ENCODE results near the gene SNRPA1.
"Not testable (repeated sequence)": the region's sequence is repeated elsewhere in the genome, so short reads cannot be mapped to it uniquely, and the experiment has no call there.

The SNRPA1 gene

DNA sequence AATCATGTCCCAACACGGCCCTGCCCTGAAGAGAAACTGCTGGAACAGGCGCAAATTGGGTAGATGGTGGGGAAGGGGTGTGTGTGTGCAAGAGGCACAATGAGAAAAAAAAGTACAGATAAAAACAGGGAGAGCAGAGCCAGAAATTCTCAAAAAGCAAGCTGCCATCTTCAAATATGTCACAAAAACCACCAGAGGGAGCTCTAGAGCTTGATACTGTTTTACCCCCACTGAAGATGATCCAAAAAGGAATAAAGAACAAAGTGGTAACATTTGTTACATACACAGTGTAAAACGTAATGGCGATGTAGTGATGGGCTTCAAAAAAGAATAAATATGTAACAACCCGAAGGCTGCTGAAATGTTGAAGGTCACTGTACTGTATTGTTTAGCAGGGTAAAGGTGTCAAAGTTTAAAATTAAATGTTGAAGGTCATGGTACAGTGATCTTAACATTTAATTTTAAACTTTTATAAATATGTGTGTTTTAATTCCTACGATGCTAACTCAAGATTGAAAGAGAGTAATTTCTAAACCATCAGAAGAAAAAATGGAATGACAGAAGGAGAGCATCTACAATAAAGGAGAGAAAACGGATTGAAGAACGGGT, 6.0 kb downstream of the SNRPA1 start:
- DNase-seq = peak; percentile 2

DNA sequence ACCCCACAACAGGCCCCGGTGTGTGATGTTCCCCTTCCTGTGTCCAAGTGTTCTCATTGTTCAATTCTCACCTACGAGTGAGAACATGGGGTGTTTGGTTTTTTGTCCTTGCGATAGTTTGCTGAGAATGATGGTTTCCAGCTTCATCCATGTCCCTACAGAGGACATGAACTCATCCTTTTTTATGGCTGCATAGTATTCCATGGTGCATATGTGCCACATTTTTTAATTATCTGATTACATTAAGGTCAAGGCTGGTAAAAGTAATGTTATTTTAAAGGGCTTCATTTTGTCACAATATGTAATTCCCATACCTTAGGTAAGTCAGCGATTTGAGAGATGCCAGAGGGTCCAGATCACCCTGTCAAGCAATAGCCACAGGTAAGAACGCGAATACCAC, 7.7 kb downstream of the SNRPA1 start:
- DNase-seq = not testable (repeated sequence)

DNA sequence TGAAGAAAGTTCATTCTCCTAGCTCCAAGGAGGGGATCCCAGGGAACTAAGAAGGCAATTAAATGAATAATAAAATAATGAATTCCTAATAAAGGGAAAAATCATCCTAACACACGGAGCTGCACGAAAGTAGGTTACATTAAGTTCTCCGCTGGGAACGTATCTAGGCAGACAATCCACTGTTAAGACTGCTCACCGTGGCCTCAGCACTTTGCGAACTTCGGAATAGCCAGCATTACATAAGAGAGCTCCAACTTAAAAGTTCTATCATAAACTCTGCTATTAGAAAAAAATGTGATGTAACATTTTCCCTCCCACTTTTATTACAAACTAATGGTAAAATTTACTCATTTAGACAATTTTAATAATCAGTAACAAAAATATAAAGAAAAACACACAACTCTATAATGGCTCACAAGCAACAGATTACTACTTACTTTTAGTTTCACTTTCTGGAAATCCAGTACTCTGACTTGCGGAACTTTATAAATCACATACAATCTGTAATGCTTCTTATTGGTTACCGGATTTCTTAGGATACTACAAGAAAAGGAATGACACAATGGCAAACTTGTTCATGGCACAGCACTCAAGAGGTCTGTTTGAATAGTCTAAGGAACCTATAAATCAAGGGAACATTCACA, 8.5 kb downstream of the SNRPA1 start:
- DNase-seq = no peak

DNA sequence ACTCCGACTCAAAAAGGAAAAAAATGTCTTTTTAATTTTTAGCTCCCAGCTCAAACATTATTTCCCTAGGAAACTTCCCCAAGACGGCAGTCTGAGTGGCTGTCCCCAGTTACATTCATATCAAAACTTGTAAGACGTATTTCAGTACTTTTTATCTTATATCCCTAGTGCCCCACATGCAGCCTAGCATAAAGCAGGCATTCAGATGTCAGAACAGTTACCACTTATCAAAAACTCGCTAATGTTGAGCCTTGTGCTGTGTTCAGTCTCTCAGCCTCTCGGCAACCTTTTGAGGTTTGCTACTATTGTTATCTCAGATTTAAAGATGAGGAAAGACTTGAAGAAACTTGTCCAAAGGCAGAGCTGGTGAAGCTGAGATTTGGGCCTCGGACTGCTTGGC, 11.1 kb downstream of the SNRPA1 start:
- no peak for DNase-seq

DNA sequence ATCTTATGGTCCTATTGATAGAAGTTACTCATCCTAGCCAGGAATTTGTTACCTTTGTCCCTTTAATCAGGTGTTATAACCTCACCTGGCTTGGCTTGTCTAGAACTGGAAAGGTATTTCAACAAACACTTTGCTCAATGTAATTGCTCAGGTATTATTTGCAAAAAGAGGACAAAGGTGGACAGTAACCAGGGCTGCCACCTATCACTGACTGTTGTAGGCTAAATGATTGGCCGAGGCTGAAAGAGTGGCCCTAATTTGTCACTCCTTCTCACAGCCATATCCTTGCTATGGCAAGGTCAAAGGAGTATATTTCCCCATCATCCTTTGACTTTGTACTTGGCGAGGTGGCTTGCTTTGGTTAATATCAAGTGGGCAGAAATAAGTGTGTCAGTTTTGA, 15.0 kb downstream of the SNRPA1 start:
- no peak for DNase-seq

DNA sequence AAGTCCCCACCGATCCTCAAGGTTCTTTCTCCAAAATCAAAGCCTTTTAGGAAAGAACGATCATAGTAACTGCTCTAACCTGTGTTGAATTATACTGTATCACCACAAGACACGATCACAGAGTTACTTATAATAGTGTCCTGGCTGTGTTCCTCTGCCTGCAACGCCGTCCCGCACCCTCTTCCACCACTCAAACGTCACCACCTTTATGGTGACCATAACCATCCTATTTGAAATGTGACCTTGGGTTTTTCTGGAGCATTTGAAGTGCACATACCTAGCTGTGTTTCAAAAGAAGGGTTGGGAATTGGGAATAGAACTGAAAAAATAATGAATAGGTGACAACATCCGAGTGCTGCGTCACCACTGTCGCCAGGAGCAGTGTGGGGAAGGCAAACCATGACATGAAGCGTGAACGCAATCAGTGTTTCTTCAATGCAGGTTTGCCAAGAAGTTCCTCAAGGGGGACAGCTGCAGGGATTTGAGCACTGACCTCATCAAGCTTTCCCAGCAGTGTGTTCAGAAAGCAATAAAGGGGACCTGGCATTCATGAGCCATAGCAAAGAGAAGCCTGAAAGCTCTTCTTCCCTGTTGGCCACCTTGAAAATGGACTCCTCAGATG, 17.0 kb downstream of the SNRPA1 start:
- no peak for DNase-seq

DNA sequence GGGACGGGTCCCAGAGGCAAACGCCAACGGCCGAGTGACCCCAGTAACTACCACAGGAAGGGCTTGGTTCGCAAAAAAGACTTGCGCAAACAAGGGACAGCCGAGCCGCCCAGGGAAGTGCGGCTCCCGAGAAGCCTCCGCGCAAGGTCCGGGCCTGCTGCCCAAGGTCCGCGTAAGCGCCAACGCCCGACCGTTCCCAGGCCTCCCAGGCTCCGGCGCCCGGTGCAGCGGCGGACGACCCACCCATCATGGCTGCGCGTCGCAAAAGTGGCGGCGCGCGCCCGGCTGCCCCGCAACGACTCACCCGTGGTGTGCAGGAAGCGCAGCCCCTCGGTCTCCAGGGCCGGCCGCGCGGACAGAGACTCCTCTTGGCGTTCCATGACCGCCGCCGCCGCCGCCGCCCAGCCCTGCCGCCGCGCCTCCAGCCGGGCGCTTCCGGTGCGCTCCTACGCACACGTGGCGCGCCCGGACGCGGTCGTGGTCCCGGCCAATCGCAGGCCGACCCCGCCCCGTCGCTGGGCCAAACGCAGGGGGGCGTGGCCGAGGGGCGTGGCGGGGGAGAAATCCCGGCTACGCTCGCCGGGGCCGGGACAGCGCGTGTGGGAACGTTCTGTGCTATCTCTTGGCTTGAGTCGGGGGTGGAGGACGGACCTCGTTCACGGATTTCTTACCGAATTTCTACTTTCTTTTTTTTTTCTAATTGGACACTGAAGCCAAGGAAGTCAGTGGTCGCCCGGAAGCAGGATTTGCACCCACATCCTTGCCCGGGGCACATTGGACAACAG, 17.8 kb downstream of the SNRPA1 start, which contains the start of gene SELENOS:
Gene SELENOS (minus strand): TSS at position 448 of the 785 bp plus-strand sequence. CDS start 68 bp downstream, at position 380.
- peak; percentile 16 for DNase-seq

DNA sequence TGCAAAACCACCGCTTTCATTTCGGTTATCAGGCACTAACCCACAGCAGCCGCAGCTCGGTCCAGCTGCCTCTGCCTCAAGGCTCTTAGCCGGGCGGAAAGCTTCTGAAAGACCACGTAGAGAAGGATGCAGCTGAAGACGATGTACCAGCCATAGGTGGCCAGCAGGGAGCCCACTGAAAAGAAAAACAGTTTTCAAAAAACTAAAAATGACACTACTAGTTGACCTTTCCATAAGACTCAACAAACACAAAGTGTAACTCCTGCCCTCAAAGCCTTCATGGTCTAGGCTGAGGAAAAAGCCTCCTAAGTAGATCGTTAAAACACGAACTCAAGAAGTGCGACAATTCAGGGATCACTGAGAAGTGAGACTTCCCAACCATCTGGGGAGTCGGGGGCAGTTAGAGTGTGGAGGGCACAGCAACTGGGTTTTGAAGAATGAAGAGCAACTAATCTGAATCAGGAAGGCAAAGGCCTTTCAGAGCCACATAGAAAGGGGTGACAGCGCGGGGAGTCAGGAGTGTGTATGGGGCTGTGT, 18.5 kb downstream of the SNRPA1 start:
- no peak for DNase-seq

DNA sequence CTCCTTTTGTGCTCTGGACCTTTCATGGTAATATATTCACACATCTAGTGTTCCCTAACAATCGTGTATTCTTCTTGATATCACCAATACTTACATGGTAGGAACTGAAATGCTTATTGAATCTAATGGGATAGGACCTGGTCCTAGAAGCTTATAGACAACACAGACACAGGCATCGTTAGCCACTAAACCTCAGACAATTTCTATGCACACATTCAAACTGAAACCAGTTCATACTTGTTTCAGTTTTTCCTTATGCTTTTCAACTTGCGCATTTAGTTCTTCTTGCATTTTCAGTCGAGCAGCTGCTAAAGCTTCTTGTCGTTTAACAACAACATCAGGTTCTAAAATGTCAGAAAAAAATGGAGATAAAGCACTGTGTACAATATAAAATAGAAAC, 20.0 kb downstream of the SNRPA1 start:
- DNase-seq = no peak

DNA sequence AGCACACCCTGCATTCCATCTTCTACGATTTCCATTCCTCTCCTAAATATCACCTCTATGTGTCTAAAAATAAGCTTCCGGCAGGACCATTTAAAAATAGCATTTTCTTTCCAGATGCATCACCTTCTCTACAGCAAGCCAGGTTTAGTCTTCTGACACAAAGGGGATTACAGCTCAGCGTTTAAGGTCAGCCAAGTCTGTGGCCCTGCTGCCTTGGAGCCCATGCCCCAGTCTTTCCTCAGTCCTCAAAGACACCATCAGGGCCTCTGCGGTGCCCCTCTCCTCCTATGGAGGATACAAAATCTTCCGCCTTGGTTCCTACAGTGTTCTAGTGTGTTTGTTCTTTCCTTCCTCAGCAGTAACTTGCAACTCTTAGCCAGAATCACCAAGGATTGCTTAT, 21.5 kb downstream of the SNRPA1 start:
- no peak for DNase-seq

DNA sequence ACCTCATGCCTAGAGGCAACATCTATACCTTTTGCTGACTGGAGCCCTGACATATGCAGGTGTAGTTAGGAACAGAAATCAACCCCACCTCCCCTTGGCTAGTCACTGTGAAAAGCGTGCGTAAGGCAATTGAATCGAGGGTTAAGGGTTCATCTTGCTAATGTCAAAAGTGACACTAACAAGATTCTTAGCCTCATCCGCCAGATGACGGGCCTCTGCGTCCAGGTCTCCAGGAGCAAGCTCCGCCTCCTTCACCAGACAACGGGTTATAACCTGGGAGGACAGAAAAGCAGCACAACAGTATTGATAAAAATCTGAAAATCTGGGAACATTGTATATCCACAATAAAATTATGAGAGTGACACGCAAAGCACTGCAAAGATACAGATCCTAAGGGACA, 22.5 kb downstream of the SNRPA1 start:
- no peak for DNase-seq

DNA sequence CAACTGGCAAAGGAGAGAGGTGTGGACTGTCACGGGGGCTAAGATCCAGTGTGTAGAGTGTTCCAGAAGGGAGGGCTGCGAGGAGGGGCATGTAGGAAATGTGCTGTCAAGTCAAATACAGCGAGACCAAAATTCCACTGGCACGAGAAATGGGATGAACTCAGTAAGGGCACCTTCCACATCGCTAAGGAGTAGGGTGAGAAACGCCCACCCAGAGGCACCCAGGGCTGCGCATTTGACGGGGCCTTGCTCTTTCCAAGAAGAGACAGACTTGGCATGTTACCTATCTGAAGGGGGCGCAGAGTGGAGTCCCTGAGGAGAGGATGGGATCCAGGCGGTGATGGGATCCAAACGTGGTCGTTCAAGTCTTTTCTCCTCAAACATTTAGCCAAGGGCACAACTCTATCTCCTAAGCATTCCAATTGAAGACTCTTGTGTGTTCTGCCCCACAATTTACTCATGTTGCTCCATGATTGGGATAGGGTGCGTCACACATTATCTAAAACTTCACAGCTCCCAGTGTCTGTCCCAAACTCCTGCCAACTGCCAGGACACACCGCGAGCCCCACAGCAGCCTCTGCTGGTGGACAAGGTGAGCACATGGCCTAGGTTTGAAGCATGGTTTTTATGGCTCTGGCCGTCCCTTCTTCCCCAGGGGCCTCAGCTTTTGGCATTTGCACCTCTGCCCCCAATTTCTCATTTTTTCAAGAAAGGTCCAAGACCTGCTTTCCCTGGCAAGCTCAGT, 25.4 kb downstream of the SNRPA1 start:
- DNase-seq = no peak

DNA sequence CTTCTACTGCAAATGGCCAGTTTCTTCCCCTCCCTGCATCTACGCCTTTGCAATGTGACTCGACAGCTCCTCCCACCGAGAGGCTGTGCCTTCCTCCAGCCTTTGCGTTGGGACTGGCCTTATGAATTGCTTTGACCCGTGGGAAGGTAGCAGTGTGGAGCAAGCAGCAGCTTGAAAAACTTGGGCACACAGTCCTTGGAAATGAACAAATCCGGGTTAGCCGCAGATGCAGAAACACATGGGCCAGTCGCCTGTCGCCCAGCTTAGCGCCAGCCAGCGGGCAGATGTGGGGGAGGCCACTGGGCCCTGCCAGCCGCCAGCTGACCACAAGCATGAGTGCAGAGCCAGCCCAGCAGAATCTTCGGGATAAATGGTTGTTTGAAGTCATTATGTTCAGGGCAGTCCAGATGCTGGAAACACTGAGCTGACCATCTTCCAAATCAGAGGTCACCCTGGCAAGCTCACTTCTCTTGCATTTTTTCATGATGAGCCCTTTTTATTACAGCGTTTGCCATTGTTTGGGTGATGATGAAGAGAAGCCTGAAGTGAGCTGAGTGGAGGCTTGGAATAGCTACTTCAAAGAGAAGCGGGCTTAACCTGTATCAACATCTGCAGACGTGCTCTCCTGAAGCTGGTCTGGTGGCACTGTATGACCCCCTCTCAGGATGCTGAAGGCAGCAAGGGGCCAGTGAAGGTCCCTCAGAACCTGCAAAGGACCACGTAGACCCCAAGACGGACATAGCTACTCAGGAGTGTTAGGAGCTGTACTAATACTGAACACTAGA, 27.5 kb downstream of the SNRPA1 start:
- DNase-seq = no peak

DNA sequence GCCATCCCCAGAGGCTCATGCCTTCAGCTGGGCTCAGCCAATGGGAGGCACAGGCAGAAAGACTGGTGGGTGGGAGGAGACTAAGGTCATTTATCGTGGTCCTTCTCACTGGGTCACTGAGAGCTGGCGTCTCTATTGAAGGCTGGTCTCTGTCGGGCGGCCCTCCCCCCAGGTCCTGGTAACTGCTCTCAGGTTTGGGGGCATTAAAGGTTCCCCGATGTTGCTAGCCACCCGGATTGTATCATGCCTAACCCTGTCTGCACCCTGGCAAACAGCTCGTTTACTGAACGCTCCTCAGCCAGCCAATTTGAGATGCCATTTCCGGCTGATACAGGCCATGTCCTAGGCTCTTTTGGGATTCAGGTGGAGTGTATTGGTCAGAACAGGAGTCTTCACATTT, 28.3 kb downstream of the SNRPA1 start:
- no peak for DNase-seq

DNA sequence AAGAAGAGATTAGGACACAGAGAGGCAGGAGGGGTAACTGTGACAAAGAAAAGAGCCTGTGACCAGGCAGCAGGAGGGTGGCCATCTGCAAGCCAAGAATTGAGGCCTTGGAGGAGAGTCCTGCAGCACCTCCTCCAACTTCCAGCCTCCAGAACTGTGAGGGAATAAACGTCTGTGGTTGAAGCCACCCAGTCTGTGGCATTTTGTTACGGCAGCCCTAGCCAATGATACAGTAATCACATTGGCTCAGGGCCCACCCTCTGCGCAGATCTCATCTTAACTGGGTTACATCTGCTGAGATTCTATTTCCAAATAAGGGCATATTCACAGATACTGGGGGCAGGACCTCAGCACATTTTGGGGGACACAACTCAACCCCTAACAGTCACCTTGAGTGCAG, 29.0 kb downstream of the SNRPA1 start:
- DNase-seq = no peak

DNA sequence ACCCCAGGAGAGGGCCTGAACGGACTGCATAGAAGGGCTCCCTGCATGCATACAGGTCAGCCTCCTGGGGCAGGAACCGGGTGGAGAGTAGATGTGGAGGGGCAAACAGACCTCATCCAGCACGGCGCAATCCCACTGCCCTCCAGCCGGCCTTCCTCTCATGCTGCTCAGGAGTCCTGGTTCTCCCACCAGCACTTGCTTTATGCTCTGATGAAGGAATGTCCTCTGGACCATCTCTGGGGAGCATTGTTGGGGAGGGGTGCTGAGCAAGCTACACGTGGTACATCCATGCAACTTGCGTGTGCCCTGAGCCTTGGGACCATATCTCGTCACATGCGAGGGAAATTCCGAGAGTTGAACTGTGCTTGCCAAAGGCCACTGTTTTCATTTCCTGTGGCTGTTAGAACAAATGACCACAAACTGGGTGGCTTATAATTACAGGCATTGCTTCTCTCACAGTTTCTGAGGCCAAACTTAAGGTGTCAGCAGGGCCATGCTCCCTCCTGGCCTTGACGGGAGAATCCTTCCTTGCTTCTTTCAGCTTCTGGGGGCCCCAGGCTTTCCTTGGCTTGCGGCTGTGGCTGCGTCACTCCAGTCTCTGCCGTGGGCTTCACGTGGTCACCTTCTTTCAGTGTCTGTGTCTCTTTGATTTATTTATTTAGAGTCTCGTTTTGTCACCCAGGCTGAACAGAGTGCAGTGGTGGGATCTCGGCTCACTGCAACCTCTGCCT, 30.0 kb downstream of the SNRPA1 start:
- DNase-seq = no peak

DNA sequence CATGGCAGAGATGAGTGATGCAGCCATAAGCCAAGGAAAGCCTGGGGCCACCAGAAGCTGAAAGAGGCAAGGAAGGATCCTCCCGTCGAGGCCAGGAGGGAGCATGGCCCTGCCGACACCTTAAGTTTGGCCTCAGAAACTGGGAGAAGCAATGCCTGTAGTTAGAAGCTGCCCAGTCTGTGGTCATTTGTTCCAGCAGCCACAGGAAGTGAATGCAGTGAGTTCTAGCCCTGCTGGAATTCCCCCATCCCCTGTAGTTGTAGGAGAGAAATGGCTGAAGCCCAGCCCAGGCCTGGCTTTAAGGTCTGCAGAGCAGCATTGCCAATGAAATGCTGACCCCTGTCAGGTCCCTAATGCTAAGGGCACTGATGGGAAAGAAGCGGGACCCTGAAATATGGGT, 31.0 kb downstream of the SNRPA1 start:
- no peak for DNase-seq

DNA sequence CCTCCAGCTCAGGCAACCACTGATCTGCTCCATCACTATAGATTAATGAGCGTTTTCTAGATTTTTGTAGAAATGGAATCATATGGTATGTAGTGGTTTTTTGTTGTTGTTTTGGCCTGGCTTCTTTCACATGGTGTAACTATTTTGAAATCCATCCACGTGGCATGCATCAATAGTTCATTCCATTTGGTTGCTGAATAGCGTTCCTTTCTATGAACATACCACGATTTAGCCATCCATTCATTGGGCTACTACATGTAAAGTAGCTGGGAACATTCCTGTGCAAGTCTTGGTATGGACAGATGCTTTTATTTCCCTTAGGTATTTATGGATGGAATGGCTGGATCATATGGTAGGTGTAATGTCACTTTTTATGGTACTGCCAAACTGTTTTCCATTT, 32.5 kb downstream of the SNRPA1 start:
- no peak for DNase-seq

DNA sequence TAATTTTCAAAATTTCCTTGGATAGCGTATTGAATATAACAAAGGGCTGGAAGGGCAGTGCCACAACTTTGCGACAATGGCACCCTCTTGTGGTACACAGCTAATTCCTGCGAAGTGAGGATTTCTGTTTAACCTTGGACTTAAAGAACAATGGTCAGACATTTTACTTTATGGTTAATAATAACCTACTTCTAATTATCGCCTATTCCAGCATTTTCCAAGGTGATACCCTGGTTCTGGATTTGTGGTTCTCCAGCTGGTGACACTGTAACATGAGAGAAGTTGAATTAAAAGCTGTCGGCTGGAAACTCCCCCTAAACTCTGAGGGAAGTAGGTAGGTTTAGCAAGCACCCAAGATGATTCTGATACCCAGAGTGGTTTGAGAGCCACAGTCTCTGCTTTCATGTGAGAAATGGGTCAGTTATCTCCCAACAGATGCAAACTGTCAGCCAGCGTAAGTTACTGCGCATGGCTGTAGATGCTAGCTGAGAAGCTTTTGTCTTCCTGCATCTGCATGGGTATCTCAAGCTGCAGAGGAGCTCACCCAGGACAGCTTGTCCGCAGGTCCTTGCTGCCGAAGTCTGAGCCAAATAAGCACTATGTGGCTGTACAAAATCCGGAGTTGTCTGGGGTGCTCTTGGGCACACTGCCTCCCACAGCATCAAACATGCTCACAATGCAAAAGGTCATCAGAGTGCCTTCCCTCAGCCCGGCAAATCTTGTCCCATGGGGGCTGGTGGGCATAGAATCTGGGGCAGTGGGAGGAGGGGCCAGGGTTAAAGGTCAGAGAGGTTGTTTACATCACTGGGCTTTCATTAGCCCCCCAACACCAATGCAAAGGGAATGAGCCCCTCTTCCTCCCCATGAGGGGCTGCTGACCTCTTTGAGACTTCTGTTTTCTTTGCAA, 36.6 kb downstream of the SNRPA1 start:
- DNase-seq = peak; percentile 30

DNA sequence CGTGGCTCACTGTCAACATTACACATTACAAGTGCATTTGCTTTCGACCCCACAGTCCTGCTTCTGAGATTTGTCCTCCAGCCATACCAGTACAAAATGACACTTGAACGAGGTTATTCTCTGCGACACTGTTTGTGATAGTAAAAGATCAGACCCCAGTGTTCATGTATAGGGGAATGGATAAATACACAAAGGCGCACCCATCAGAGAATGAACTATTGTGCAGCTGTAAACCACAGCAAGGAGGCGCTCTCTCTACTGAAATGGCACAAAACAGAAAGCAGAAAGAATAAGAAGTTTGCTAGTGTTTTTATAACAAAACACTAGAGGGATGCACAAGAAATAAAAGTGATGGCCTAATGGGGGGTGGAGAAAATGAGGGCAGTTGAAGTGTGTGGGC, 38.3 kb downstream of the SNRPA1 start:
- no peak for DNase-seq

Measured in DMS79 treated with DMSO at 0.1 percent for 48 hours (cell line).